Measurements from ENCODE around the gene LCN9.
"Not testable (repeated sequence)": the region's sequence is repeated elsewhere in the genome, so short reads cannot be mapped to it uniquely, and the experiment has no call there.

Gene LCN9, protein sequence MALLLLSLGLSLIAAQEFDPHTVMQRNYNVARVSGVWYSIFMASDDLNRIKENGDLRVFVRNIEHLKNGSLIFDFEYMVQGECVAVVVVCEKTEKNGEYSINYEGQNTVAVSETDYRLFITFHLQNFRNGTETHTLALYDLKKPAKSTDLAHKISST

GRCh38 chr9:135662758-135663450 lies at the start of gene LCN9:
TSS of gene LCN9 (plus strand) at chr9:135663309. CDS start at chr9:135663322, 13 bp downstream.
- no peak for DNase-seq (ENCODE audit: low read depth in 2 of 2)

GRCh38 chr9:135613946-135614805 lies 48.9 kb upstream of the LCN9 start:
- no peak for DNase-seq (ENCODE audit: low read depth in 2 of 2)

DNA sequence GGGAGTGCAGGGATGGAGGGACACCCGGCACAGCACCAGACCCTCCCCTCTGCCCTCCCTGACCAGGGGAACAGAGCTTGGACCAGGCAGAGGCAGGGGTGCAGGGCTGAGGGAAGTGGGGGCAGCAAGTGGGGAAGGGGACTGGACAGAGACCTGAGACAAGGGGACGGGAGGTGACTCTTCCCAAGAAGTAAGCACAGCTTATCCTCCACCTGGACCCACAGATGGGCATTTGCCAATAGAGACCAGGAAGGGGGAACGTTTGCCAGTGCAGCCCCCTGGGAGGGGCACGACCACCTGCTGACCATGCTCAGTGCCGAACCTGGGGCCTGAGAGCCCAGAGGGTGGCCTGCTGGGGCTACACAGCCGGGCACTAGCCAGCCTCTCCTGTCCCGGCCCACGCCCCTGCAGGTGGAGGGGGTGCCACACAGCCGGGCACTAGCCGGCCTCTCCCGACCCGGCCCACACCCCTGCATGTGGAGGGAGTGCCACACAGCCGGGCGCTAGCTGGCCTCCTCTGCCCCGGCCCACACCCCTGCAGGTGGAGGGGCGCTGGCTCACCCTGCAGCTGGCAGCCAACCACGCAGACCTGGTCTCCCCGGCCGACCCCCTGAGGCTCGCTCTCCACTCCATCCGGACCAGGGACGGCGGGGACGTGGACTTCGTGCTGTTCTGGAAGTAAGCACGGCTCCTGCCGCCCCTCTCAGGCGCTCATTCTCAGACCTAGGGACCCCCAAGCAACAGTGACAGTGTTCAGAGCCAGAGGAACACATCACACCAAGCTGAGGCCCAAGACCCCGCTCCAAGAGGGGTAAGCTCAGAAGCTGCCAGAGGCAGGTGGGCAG lies 48.1 kb upstream of the LCN9 start:
- no peak for DNase-seq (ENCODE audit: low read depth in 2 of 2)

DNA sequence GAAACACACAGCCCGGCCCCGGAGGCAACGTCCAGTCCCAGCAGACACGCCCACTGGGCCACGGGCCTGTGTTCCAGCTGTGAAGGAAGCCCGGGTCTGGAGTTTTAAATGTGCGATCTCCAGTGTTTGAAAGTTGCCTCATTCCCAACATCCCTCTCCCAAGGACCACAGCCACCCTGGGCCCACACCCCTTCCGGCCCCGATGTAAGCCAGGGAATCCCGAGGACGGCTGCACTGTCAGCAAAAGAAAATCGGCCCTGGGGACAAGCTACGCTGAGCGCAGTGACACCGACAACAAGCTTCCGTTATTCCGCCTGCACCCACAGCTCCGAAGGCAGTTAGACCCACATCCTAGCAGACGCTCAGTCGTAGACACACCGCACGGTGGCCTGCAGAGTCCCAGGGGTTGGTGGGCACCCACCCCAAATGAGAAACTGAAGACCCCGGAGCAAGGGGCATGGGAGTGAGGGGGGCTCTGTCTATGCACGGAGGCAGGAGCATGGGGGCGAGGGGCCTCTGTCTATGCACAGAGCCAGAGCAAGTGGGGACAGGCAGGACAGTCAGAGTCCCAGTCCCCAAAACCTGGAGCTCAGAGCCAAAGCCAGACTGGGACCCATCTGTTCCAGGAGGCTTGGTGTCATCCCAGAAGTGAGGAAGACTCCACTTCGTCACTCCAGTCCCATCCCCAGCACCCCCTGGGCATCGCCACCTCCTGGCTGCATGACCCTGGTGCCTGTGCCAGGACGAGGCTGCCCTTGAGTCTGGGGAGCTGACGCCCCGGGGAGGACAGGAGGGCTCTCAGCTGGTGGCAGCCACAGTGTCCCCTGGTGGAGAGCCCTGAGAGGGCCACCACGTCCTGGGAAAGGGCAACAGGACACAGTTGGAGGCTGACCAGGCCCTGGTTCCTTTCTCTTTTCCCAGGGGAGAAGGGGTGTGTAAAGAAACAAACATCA lies 47.2 kb upstream of the LCN9 start:
- no peak for DNase-seq (ENCODE audit: low read depth in 2 of 2)

GRCh38 chr9:135616619-135617537 lies 46.2 kb upstream of the LCN9 start:
- DNase-seq (ENCODE audit: low read depth in 2 of 2): no peak

DNA sequence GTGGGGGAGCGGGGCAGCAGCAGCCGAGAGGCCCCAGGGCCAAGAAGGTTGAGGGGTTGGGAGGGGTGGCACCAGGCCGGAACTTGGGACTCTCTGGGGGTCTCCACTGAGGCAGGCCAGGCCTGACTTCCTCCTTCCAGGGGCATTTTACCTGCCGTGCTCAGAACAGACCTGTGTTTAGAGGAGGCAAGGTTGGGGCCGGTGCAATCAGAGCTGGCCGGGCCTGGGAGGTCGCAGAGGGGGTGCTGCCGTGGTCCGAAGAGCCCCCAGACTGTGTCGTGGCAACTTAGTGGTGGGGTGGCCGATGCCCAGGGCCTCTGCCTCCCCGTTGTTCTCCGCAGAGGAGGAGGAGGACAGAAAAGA lies 45.6 kb upstream of the LCN9 start:
- no peak for DNase-seq (ENCODE audit: low read depth in 2 of 2)

DNA sequence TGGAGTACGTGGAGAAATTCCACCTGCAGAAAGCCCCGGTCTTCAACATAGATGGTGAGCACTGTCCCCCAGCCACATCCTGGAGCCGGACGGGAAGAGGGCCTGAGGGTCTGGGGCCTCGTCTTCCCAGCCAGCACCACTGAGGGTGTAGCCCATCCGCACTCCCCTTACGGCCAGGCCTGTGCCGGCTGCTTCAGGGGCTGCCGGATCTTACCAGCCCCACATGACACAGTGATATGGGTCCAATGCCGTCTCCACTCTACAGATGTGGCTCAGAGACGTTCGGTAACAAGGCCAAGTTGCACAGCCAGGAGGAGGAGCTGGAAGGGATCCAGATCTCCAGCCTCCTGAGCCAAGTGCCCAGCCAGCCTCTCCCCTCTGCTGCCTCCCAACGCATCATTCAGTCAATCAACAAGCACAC lies 45.1 kb upstream of the LCN9 start:
- no peak for DNase-seq (ENCODE audit: low read depth in 2 of 2)

DNA sequence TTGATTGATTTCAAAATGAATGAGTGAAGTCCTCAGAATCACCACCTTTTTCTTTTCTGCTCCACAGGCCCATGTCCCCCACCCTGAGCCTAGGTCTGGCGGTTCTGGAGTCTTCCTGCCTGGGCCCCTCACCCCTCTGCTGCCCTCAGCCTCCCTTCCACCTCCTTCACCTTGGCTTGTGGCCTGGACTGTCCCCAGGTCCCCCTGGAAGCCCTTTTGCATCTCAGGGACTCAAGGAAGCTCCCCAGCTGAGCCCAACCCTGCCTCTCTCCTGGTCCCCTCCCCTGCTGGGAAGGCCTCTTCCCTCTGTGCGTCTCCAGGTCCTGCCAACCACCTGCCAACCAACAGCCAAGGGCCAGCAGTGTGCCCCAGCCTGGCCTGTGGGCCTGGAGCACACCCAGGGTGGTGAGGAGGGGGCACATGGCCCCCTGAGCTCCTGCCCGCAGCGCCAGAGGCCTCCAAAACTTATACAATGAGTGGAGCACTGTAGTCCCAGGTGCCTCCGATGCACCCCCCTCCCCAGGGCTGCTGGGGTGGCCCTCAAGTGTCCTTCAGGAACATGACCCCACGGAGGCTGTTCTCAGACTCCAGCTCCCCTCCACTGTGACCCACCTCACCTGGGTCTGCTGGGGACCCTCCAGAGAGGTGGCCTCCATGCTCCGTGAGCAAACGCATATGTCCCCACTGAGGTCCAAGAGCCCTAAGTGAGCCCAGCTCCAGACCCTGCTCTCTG lies 44.1 kb upstream of the LCN9 start:
- DNase-seq (ENCODE audit: low read depth in 2 of 2): no peak

DNA sequence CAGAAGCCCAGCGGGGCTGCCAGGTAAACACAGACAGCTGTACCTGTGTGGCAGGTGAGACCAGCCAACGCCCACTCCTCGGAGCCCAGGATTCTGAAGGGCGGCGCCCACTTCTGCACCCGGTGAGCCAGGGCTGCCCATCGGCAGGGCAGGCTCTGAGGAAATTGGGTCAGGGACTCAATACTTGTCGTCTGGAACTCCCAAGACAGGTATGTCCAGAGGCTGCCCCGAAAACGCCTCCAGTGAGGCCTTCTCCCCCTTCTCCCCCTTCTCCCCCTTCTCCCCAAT lies 43.6 kb upstream of the LCN9 start:
- no peak for DNase-seq (ENCODE audit: low read depth in 2 of 2)

GRCh38 chr9:135620558-135620957 lies 42.6 kb upstream of the LCN9 start:
- no peak for DNase-seq (ENCODE audit: low read depth in 2 of 2)

DNA sequence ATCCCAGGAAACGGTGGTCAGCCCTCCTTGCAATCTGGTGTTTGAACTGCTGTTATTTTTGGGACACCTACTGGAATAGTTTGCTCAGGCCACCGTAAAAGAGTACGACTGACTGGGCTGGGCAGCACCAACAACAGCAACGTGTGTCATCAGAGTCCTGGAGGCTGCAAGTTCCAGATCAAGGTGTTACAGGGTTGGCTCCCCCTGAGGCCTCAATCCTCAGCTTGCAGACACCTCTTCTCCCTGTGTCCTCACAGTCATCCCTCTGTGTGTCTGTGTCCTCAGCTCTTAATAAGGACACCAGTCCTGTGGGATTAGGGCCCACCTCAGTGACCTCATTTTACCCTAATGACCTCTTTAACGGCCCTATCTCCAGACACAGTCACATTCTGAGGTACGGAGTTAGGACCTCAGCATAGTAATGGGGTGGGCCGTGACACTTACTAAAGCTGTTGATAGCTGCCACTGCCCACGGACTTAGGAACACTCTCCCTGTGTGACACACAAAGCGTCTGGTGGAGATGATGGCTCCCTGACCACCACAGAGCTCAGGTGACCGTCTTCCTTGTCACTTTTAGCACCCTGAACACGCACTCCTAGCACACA lies 40.6 kb upstream of the LCN9 start:
- DNase-seq (ENCODE audit: low read depth in 2 of 2): no peak

DNA sequence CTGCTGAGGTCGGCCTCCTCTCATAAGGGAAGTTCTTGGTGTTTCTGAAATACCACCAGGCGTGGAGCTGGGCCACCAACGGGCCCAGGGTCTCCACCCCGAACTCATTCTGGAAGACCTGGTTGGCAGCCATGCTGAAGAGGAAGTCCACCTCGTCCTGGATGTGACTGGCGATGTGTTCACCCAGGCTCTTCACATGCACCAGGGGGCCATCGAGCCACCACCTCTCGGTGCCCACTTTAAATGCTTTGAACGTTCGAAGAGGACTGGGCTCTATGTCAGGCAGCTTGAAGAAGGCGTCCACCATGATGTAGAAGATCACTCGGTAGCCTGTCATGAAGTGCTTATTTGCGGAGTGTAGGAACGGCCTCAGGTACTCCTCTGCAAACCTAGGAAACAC lies 38.8 kb upstream of the LCN9 start:
- no peak for DNase-seq (ENCODE audit: low read depth in 2 of 2)

DNA sequence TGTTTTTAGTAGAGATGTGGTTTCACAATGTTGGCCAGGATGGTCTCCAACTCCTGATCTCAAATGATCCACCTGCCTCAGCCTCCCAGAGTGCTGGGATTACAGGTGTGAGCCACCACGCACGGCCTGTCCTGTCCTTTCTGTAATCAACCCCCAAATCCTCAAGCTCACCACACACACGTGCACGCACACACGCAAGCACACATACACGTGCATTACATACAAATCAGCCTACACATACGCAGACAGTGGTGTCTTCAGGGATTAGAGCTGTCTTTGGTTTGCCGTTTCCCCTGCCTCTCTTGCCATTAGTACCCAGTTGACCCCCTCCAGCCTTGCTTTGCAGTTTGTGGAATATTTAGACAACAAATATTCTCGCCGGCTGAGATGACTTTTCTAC lies 30.3 kb upstream of the LCN9 start:
- no peak for DNase-seq (ENCODE audit: low read depth in 2 of 2)

GRCh38 chr9:135636930-135637530 lies 26.1 kb upstream of the LCN9 start:
- DNase-seq (ENCODE audit: low read depth in 2 of 2): not testable (repeated sequence)

DNA sequence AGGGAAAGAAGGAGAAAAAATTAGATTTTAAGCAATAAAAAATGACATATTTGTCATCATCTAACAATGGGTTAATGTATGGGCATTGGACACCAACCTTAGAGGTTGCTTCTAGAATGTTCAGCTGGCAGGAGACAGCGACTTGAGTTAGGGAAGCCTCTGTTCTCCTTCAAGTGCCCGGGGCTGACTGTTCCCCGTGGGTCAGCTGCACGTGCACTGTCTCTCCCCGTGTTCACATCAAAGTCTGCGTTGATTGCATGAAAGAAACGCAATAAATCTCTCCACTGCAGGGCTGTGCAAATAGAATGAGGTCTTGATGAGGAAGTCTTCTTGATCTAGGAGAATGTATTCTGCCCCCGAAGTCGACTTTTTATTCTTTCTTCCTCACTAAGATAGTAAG lies 23.9 kb upstream of the LCN9 start, which contains the start of gene GLT6D1:
GLT6D1 (minus strand) TSS at position 345 of the 400 bp plus-strand sequence. CDS start 353 bp downstream, outside the sequence.
- no peak for DNase-seq (ENCODE audit: low read depth in 2 of 2)

DNA sequence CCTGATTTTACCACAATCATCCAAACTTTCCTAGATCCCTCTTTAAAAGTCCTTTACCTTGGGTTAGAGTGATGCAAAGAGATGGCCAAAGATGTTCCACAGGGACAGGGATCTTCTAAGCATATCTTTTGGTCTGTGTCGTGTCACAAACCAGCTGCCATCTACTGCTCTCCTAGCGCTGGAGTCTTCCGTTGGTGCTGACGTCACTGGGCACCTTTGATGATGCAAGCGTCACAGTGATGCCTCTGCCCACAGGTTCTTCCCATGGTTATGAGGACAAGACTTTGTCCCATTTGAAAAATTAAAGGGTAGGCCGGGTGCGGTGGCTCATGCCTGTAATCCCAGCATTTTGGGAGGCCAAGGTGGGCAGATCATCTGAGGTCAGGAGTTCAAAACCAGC lies 22.1 kb upstream of the LCN9 start:
- no peak for DNase-seq (ENCODE audit: low read depth in 2 of 2)

- DNase-seq (ENCODE audit: low read depth in 2 of 2): no peak
Observed at GRCh38 chr9:135641745-135642144, 21.4 kb upstream of the LCN9 start.

GRCh38 chr9:135644631-135645218 lies 18.4 kb upstream of the LCN9 start:
- DNase-seq (ENCODE audit: low read depth in 2 of 2): no peak

Measured in stimulated activated CD8-positive, alpha-beta memory T cell treated with anti-CD3 and anti-CD28 coated beads, Interleukin-7, amount 100 ng/mL, for 1 hour (primary cell).